ENCODE measurements around the gene CRLF3. TPM values are rescaled to one million over a fixed set of nuclear protein-coding genes. Genes with fewer than 3 reads are reported as not detected.
A peak's percentile ranks its signal among the peaks of the same experiment; 100 is the strongest.

Gene CRLF3
- total RNA-seq, 1 experiment from 2014 or later, result 17.9 TPM

GRCh38 chr17:30831663-30832437, 7.4 kb upstream of the CRLF3 start, which contains the start of gene ATAD5:
Gene ATAD5 (plus strand): TSS chr17:30831966. CDS start chr17:30832348, 382 bp downstream.
- no peaks in the 10 kb centered on the region for H3K9me3 Mint-ChIP-seq
- ATAC-seq (peak; percentile 89), DNase-seq (ENCODE audit: low spot score) (peak; percentile 84)
- peak within 1 kb of the TSS; percentile 98 for H3K4me3 Mint-ChIP-seq
- peak within 1 kb of the TSS; percentile 86 for H3K27ac Mint-ChIP-seq
- H3K27me3 Mint-ChIP-seq (ENCODE audit: low read depth), result peaks cover 6% of the 10 kb centered on the region
- CTCF ChIA-PET, result interaction anchor here (0.5 to 1.6 kb wide), 2 partner anchors 134 to 384 kb away, joined by 3 read pairs; no protein-coding TSS in a partner anchor
- H3K36me3 Mint-ChIP-seq, result peaks cover 16% of the 10 kb centered on the region
- POLR2A ChIA-PET, result interaction anchor here (0.5 kb wide), 1 partner anchor 33 kb away, joined by 5 read pairs; no protein-coding TSS in a partner anchor
- peaks cover 19% of the 10 kb centered on the region for H3K4me1 Mint-ChIP-seq
- TF ChIP-seq RORB (CRISPR knock-in tag; IDR thresholded peaks at IDR 0.05) (no peak), GTF2I (CRISPR knock-in tag; conservative IDR thresholded peaks at IDR 0.05) (no peak), JUN (CRISPR knock-in tag; IDR thresholded peaks at IDR 0.05) (no peak; the same call in 1 of the 2 replicates), NR1H2 (CRISPR knock-in tag; IDR thresholded peaks at IDR 0.05) (0 out of 2 replicates have a peak, but pooled peaks have one; percentile 20), NFE2L1 (CRISPR knock-in tag; IDR thresholded peaks at IDR 0.05) (no peak; the same call in 1 of the 2 replicates), EMX1 (CRISPR knock-in tag; IDR thresholded peaks at IDR 0.05) (no peak), PRRX2 (CRISPR knock-in tag; IDR thresholded peaks at IDR 0.05) (no peak), OVOL2 (CRISPR knock-in tag; IDR thresholded peaks at IDR 0.05; ENCODE audit: borderline replicate concordance) (no peak), E2F1 (CRISPR knock-in tag; IDR thresholded peaks at IDR 0.05) (peak; percentile 59; the same call in 1 of the 2 replicates), MLX (CRISPR knock-in tag; IDR thresholded peaks at IDR 0.05) (no peak), ESRRA (CRISPR knock-in tag; IDR thresholded peaks at IDR 0.05; ENCODE audit: borderline replicate concordance) (no peak), E2F4 (CRISPR knock-in tag; IDR thresholded peaks at IDR 0.05; ENCODE audit: borderline replicate concordance, low read depth) (peak; percentile 94), CBFB (CRISPR knock-in tag; IDR thresholded peaks at IDR 0.05; ENCODE audit: low read depth) (peak; percentile 55; the same call in 1 of the 2 replicates), NFATC4 (CRISPR knock-in tag; IDR thresholded peaks at IDR 0.05) (no peak), ZNF416 (CRISPR knock-in tag; IDR thresholded peaks at IDR 0.05) (no peak), FOXK1 (CRISPR knock-in tag; IDR thresholded peaks at IDR 0.05) (peak; percentile 91), ATF6 (CRISPR knock-in tag; IDR thresholded peaks at IDR 0.05) (no peak), TEAD4 (CRISPR knock-in tag; IDR thresholded peaks at IDR 0.05) (0 out of 2 replicates have a peak, but pooled peaks have one; percentile 57), KAT7 (CRISPR knock-in tag; IDR thresholded peaks at IDR 0.05; ENCODE audit: borderline replicate concordance) (0 out of 2 replicates have a peak, but pooled peaks have one; percentile 41), CDX4 (CRISPR knock-in tag; IDR thresholded peaks at IDR 0.05; ENCODE audit: borderline replicate concordance) (no peak), ZNF512 (CRISPR knock-in tag; IDR thresholded peaks at IDR 0.05; ENCODE audit: borderline replicate concordance) (no peak), NFYB (CRISPR knock-in tag; conservative IDR thresholded peaks at IDR 0.05; ENCODE audit: low read depth) (no peak), USF2 (CRISPR knock-in tag; IDR thresholded peaks at IDR 0.05) (0 out of 2 replicates have a peak, but pooled peaks have one; percentile 21), USF1 (CRISPR knock-in tag; IDR thresholded peaks at IDR 0.05) (0 out of 2 replicates have a peak, but pooled peaks have one; percentile 35), IRF1 (CRISPR knock-in tag; IDR thresholded peaks at IDR 0.05) (no peak), FOXP1 (CRISPR knock-in tag; IDR thresholded peaks at IDR 0.05; ENCODE audit: borderline replicate concordance) (peak; percentile 73; the same call in 1 of the 2 replicates)

Measured in WTC11 (cell line).